DOHH2 (cell line): Measurements from ENCODE around the gene PACSIN1.

ENCODE experiments used
- H3F3A ChIP-seq: fragments of 200-600 bp; sonication (generic), shearing (Covaris generic); 2 replicates; pipeline ENCODE4 v1.6.0; 2016; ENCODE audit warnings: antibody characterized with exemption, mild to moderate bottlenecking; ENCODE audit not compliant: control insufficient read depth, insufficient read depth
- H3K27ac ChIP-seq: fragments of 200-600 bp; sonication (generic); 2 replicates; pipeline ENCODE4 v1.5.1; 2014; ENCODE audit warnings: low read depth, mild to moderate bottlenecking, low read length, moderate library complexity
- H3K27me3 ChIP-seq: fragments of 200-600 bp; sonication (generic); 2 replicates; pipeline ENCODE4 v1.6.1; 2014; ENCODE audit warnings: mild to moderate bottlenecking, low read length, mixed read lengths; ENCODE audit not compliant: control insufficient read depth
- H3K36me3 ChIP-seq: fragments of 200-600 bp; sonication (generic); 2 replicates; pipeline ENCODE4 v1.6.1; 2014; ENCODE audit warnings: mild to moderate bottlenecking, low read length, moderate library complexity, mixed read lengths; ENCODE audit not compliant: control insufficient read depth
- H3K4me1 ChIP-seq: fragments of 200-600 bp; sonication (generic); 2 replicates; pipeline ENCODE4 v1.6.1; 2014; ENCODE audit warnings: mild to moderate bottlenecking, low read length, mixed read lengths; ENCODE audit not compliant: control insufficient read depth
- H3K4me2 ChIP-seq: fragments of 200-600 bp; sonication (generic); 2 replicates; pipeline ENCODE4 v1.6.0; 2014; ENCODE audit warnings: mild to moderate bottlenecking, low read length, moderate library complexity
- H3K4me3 ChIP-seq: fragments of 200-600 bp; sonication (generic); 2 replicates; pipeline ENCODE4 v1.5.1; 2014; ENCODE audit warnings: mild to moderate bottlenecking, low read length, mixed read lengths
- H3K79me2 ChIP-seq: fragments of 200-600 bp; sonication (generic); 2 replicates; pipeline ENCODE4 v1.6.1; 2014; ENCODE audit warnings: mild to moderate bottlenecking, low read length, mixed read lengths; ENCODE audit not compliant: control insufficient read depth
- H3K9me2 ChIP-seq: fragments of 200-600 bp; sonication (generic); replicated peaks from 2 replicates; pipeline ENCODE4 v1.6.1; 2014; ENCODE audit warnings: mild to moderate bottlenecking, low read length, mixed read lengths; ENCODE audit not compliant: control insufficient read depth
- H3K9me3 ChIP-seq: fragments of 200-600 bp; sonication (generic); 2 replicates; pipeline ENCODE4 v1.6.1; 2014; ENCODE audit warnings: antibody characterized with exemption, low read length, mixed read lengths; ENCODE audit not compliant: control insufficient read depth, insufficient read depth
- H4K20me1 ChIP-seq: fragments of 200-600 bp; sonication (generic); 2 replicates; pipeline ENCODE4 v1.6.0; 2014; ENCODE audit warnings: low read depth, mild to moderate bottlenecking, antibody characterized with exemption, low read length, moderate library complexity; ENCODE audit not compliant: control insufficient read depth, insufficient read depth
- CTCF ChIP-seq: fragments of 200-600 bp; sonication (generic); IDR thresholded peaks from one replicate; pipeline ENCODE4 v1.5.1; 2014; ENCODE audit warnings: antibody characterized with exemption, mild to moderate bottlenecking, low read depth, low read length; ENCODE audit not compliant: poor library complexity, severe bottlenecking
- EZH2phosphoT487 ChIP-seq: fragments of 200-600 bp; sonication (generic); IDR thresholded peaks from 2 replicates; pipeline ENCODE4 v1.6.1; 2017; ENCODE audit warnings: borderline replicate concordance, mild to moderate bottlenecking, antibody characterized with exemption, low read length, moderate library complexity, mixed read lengths

Gene PACSIN1

GRCh38 chr6:34556031-34556471, 90.2 kb downstream of the PACSIN1 start, which contains the start of gene SPDEF:
SPDEF (minus strand) TSS chr6:34556329; CDS start chr6:34544455, 11,874 bp downstream.
- Histone ChIP-seq H3K4me1 (no peaks in the 10 kb centered on the region), H3K27ac (no peak within 1 kb of the TSS)
- TF ChIP-seq EZH2phosphoT487 (no peak), CTCF (no peak)

GRCh38 chr6:34556493-34556892, 90.6 kb downstream of the PACSIN1 start:
- no peak overlapping the region for H3K27ac ChIP-seq
- no peak for TF ChIP-seq EZH2phosphoT487
- no peak for TF ChIP-seq CTCF
- no peaks in the 10 kb centered on the region for H3K4me1 ChIP-seq
- H3K27me3 ChIP-seq, result peaks cover 4% of the 10 kb centered on the region; the same call in 1 of the 2 replicates
- H3K79me2 ChIP-seq, result no peaks in the 10 kb centered on the region
- H3K9me3 ChIP-seq, result no peaks in the 10 kb centered on the region
- no peak overlapping the region for H3K4me2 ChIP-seq
- H4K20me1 ChIP-seq, result no peaks in the 10 kb centered on the region
- H3K36me3 ChIP-seq, result no peaks in the 10 kb centered on the region
- H3K9me2 ChIP-seq, result no peaks in the 10 kb centered on the region
- H3F3A ChIP-seq, result no peaks in the 10 kb centered on the region
- H3K4me3 ChIP-seq, result no peak overlapping the region

More at GRCh38 chr6:34556031-34556471, 90.2 kb downstream of the PACSIN1 start, which contains the start of gene SPDEF:
- Histone ChIP-seq H3K27me3 (peaks cover 8% of the 10 kb centered on the region; the same call in 1 of the 2 replicates), H3K4me2 (no peak within 1 kb of the TSS), H3K4me3 (no peak within 1 kb of the TSS), H3K79me2 (no peaks in the 10 kb centered on the region), H3K36me3 (no peaks in the 10 kb centered on the region), H4K20me1 (no peaks in the 10 kb centered on the region), H3K9me2 (no peaks in the 10 kb centered on the region), H3K9me3 (no peaks in the 10 kb centered on the region), H3F3A (no peaks in the 10 kb centered on the region)

- Histone ChIP-seq H3K9me2 (no peaks in the 10 kb centered on the region), H3K27me3 (peaks cover 4% of the 10 kb centered on the region; the same call in 1 of the 2 replicates), H3K4me3 (no peak overlapping the region), H3K4me1 (no peaks in the 10 kb centered on the region), H3K4me2 (no peak overlapping the region), H4K20me1 (no peaks in the 10 kb centered on the region), H3K9me3 (no peaks in the 10 kb centered on the region), H3F3A (no peaks in the 10 kb centered on the region), H3K36me3 (no peaks in the 10 kb centered on the region), H3K79me2 (no peaks in the 10 kb centered on the region), H3K27ac (no peak overlapping the region)
- TF ChIP-seq EZH2phosphoT487, result no peak
- no peak for TF ChIP-seq CTCF
Measured at GRCh38 chr6:34557228-34557627, 91.4 kb downstream of the PACSIN1 start.
